GM23248 (cell line): Measurements from ENCODE around the gene SWAP70.

ENCODE experiments used
- EZH2 ChIP-seq: fragments of 200-600 bp; sonication (generic); IDR thresholded peaks from 2 replicates; pipeline ENCODE4 v1.6.1; 2018; ENCODE audit warnings: antibody characterized with exemption, mild to moderate bottlenecking; ENCODE audit not compliant: insufficient read depth, poor library complexity, severe bottlenecking
- EZH2phosphoT487 ChIP-seq: fragments of 200-600 bp; sonication (generic); IDR thresholded peaks from 2 replicates; pipeline ENCODE4 v1.6.1; 2018; ENCODE audit warnings: antibody characterized with exemption, moderate library complexity, mild to moderate bottlenecking, low read depth; ENCODE audit not compliant: insufficient read depth

DNA sequence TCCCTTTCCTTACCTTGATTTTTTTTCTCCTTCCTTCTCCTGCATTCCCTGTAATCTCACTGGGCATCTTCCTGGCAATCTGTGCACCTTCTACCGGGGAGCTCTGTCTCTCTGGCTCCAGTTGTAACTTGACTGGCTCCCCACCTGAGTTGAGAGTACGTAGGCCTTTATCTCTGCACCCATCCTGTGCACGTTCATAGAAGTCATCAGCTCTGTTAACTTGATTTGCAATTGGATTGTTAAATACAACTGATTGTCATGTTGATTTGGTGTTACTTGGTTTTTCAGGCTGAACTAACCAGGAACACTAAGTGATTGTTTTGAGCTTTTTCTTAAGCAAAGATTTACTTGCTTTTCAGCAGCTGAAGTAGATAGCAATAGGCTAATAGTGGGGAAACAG lies 11.8 kb downstream of the SWAP70 start:
- TF ChIP-seq EZH2phosphoT487 (no peak), EZH2 (no peak)
